Measurements from ENCODE around the gene IRF6. TPM values are rescaled to one million over a fixed set of nuclear protein-coding genes. Genes with fewer than 3 reads are reported as not detected.

The IRF6 gene
- total RNA-seq, 4 donors from 2014 or later, result 0.42 to 1.8 (median 1.4) TPM

- Histone ChIP-seq H3K27ac (no peak overlapping the region), H3K9me3 (no peaks in the 10 kb centered on the region), H3K4me1 (peaks cover 0 to 25% (median 25%) of the 10 kb centered on the region in 4 donors), H3K4me3 (no peak overlapping the region), H3K27me3 (no peaks in the 10 kb centered on the region), H3K36me3 (no peaks in the 10 kb centered on the region)
- no peak for TF ChIP-seq POLR2A (IDR thresholded peaks at IDR 0.05)
- TF ChIP-seq, protein P1, sequence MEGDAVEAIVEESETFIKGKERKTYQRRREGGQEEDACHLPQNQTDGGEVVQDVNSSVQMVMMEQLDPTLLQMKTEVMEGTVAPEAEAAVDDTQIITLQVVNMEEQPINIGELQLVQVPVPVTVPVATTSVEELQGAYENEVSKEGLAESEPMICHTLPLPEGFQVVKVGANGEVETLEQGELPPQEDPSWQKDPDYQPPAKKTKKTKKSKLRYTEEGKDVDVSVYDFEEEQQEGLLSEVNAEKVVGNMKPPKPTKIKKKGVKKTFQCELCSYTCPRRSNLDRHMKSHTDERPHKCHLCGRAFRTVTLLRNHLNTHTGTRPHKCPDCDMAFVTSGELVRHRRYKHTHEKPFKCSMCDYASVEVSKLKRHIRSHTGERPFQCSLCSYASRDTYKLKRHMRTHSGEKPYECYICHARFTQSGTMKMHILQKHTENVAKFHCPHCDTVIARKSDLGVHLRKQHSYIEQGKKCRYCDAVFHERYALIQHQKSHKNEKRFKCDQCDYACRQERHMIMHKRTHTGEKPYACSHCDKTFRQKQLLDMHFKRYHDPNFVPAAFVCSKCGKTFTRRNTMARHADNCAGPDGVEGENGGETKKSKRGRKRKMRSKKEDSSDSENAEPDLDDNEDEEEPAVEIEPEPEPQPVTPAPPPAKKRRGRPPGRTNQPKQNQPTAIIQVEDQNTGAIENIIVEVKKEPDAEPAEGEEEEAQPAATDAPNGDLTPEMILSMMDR (IDR thresholded peaks at IDR 0.05), result no peak
- 66 to 69% methylated on average over 2 of the region's 2 CpGs for WGBS, 2 donors
- DNase-seq (ENCODE audit: low spot score in 2 of 2), result no peak
Observed at GRCh38 chr1:209766051-209766450, 39.9 kb downstream of the IRF6 start.

- Histone ChIP-seq H3K36me3 (no peaks in the 10 kb centered on the region), H3K9me3 (no peaks in the 10 kb centered on the region), H3K4me1 (peaks cover 0 to 8% (median 0%) of the 10 kb centered on the region in 4 donors), H3K4me3 (no peak overlapping the region), H3K27ac (no peak overlapping the region), H3K27me3 (no peaks in the 10 kb centered on the region)
- TF ChIP-seq EP300 (IDR thresholded peaks at IDR 0.05) (no peak), POLR2A (IDR thresholded peaks at IDR 0.05) (no peak)
- TF ChIP-seq, protein P1 (IDR thresholded peaks at IDR 0.05), result no peak
- no peak for DNase-seq (ENCODE audit: low spot score in 2 of 2)
Observed at GRCh38 chr1:209761011-209761635, 44.8 kb downstream of the IRF6 start.

DNA sequence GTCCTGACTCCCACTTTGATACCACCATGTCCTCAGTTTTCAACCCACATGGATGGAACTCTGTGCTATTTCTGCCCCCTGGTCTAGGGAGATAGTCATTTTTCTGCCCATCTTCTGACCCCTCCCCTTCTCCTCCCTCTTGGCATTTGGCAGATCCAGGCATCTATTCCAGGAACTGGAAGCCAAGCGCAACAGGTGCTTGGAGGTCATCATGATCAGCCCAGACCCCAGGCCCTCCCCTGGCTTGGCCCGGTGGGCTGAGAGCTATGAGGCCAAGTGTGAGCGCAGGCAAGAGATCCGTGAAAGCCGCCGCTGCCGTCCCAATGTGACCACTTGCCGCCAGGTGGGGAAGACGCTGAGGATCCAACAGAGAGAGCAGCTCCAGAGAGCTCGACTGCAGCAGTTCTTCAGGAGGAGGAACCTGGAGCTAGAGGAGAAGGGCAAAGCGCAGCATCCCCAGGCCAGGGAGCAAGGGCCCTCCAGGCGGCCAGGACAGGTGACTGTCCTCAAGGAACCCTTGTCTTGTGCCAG, 46.0 kb downstream of the IRF6 start:
- Histone ChIP-seq H3K27me3 (no peaks in the 10 kb centered on the region), H3K27ac (no peak overlapping the region), H3K9me3 (no peaks in the 10 kb centered on the region), H3K4me3 (no peak overlapping the region), H3K4me1 (peaks cover 0 to 13% (median 0%) of the 10 kb centered on the region in 4 donors), H3K36me3 (no peaks in the 10 kb centered on the region)
- 92 to 95% methylated on average over 6 to 12 of the region's 12 CpGs for WGBS, 2 donors
- DNase-seq (ENCODE audit: low spot score in 2 of 2), result no peak
- no peak for TF ChIP-seq POLR2A (IDR thresholded peaks at IDR 0.05)
- TF ChIP-seq, protein P1 (IDR thresholded peaks at IDR 0.05), result no peak
- no peak for TF ChIP-seq EP300 (IDR thresholded peaks at IDR 0.05)

- Histone ChIP-seq H3K27ac (no peak overlapping the region), H3K4me3 (no peak overlapping the region), H3K4me1 (peaks cover 0 to 13% (median 0%) of the 10 kb centered on the region in 4 donors), H3K36me3 (no peaks in the 10 kb centered on the region), H3K9me3 (no peaks in the 10 kb centered on the region), H3K27me3 (no peaks in the 10 kb centered on the region)
- no peak for DNase-seq (ENCODE audit: low spot score in 2 of 2)
- TF ChIP-seq POLR2A (IDR thresholded peaks at IDR 0.05) (no peak), EP300 (IDR thresholded peaks at IDR 0.05) (no peak)
- TF ChIP-seq, protein P1 (IDR thresholded peaks at IDR 0.05), result no peak
- 52 to 64% methylated on average over 3 of the region's 3 CpGs for WGBS, 2 donors
Observed at GRCh38 chr1:209758400-209758799, 47.5 kb downstream of the IRF6 start.

DNA sequence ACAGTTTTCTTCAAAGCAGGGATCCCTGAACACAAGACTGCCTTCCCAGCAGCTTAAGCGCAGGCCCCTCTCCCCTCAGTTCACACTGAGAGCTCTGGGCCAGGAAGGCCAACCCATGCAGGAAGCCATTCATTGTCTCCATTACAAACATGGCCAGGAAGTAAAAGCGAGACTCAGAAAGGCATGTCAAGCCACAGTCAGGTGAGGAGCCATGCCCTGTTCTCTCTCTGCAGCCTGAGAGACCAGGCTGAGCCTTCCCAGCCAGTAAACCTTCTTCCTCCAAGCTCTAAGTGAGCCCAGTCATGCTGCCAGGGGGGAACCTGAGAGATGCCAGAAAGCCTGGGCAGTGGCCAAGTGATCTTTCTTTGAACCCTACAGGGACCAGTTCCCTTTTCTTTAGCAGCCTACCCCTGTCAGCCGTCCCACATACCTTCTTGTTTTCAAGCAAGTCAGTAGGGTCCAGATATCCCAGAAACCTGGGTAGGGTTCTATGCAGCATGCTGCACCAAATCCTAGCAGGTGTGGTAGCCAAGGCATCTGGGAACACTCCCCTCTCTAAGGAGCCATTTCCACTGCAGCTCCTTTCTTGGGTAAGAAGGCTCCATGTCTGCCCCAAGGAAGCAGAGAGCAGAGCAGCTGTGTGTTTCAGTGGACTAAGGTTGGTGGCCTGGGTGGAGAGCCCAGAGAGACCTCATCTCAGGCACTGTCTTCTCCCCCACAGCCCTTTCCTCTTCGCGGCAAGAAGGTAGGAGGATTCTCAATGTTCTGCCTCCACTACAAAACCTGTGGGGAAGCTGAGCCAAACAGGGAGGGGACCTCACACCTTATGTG, 49.1 kb downstream of the IRF6 start:
- Histone ChIP-seq H3K4me3 (peak overlapping the region in 2 of 4 donors; percentile 9 to 43), H3K36me3 (no peaks in the 10 kb centered on the region), H3K9me3 (no peaks in the 10 kb centered on the region), H3K27me3 (no peaks in the 10 kb centered on the region), H3K27ac (peak overlapping the region in 2 of 4 donors; percentile 44 to 68), H3K4me1 (peaks cover 0 to 13% (median 0%) of the 10 kb centered on the region in 4 donors)
- WGBS, 2 donors, result 71 to 78% methylated on average over 5 of the region's 5 CpGs
- DNase-seq (ENCODE audit: low spot score in 2 of 2), result no peak
- no peak for TF ChIP-seq POLR2A (IDR thresholded peaks at IDR 0.05)
- TF ChIP-seq, protein P1 (IDR thresholded peaks at IDR 0.05), result no peak
- no peak for TF ChIP-seq EP300 (IDR thresholded peaks at IDR 0.05)

All from tibial nerve (tissue), 4 donors.